ENCODE results near the gene MMEL1.

Gene MMEL1

DNA sequence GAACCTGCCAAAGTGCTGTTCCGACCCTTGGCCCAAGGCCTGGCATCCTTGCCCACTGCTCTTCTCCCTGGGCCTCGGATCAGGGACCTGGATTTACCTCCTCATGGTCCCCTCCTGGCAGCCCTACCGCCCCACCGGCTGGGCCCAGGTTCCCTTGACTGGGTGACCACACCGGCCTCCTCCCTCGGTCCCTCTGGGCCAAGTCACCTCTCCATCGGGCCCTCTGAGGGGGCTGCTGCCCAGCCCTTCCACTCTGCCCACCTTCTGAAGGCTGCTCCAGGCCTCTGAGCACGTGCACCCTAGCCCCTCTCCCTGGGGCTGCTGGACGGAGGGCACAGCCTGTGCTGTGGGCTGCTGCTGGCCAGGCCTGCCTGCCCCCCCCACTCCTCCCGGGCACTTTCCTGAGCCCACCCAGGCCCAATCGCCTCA is 9.3 kb upstream of the MMEL1 start:
- DNase-seq: no peak

DNA sequence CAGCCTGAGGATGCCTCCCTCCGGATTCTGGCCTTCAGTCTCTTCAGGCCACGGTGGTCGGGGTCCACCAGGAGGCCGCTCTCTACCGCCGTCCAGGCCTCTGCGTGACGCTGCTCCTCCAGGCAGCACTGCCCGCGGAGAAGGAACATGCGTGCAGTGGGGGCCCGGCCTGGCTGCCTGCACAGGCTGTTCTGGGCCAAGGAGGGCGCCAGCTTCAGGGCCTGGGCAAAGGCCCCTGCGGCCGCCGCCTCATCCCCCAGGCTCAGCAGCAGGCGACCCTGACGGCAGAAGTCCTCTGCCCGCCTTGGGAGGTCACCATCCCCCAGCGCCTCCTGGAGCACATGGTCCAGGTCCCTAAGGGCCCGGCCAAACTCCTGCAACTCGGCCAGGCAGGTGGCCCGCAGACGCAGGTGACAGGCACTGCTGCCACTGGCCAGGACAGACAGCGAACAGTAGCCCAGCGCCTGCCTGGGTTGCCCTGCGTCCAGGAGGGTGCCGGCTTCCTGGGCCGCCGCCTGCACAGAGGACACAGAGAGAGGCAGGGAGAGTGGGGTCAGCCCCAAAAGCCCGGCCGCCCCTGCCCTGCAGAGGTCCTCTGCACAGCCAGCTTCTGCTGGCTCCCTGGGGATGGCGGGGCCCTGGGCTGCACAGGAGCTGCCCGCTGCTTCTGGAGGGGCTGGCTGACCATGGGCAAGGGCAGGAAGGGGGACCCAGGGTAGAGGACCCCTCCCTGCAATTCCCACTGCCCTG is 8.7 kb upstream of the MMEL1 start:
- DNase-seq: no peak

DNA sequence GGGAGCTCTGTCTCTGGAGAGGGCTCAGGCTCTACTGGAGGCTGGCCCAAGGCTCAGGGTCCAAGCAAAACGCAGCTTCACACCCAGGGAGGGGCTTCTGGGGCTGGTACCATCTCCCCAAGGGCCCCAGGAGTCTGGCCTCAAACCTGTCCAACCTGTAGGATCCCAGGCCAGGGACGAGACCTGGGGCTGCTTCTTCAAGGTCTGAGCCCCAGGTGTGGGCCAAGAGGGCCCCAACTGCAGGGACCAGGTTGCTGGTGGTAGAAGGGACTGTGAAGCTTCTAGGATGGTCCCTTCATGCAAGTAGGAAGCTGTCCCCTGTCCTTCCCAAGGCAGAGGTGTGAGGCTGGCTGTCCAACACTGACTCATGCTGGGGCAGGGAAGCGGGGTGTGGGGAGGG is 7.8 kb upstream of the MMEL1 start:
- DNase-seq: no peak

DNA sequence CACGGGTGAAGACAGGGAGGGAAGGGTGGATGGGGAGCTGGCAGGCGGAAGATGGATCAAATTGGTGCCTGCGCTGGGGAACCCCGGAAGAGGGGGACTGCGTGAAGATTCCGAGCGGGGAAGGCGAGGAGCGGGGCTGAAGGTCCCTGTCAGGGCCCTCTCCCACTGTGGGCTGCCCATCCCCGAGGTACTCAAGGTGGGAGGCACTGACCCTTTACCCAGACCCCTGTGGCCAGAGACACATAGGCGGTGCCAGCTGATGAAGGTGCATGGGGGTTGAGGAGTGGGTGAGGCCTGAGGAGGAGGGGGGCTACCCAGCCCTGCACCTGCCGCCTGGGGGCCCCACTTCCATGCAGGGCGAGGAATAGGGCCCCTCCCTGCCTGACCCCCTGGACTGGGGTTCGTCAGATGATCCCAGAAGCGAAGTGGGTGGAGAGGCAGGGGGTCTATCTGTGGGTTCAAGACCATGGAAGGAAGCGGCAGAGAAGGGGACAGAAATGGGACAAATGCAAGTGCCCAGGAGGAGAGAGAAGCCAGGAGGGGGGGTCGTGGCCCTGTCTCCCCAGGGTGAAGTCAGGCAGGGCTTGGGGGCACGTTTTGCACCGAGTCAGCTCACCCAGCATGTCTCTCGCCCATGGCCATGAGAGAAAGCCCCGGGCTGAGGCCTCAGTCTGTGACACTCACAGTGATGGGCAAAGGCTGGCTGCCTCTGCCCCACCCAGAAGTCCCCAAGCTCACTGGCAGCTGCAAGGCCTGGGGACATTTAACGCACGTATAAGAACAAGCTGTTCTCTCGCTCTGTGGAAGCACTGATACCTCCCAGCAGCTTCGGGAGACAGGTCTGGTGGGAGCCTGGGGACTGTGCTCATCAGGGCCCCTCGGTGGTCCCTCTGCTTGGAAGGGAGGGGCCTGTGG is 7.0 kb upstream of the MMEL1 start:
- no peak for DNase-seq

DNA sequence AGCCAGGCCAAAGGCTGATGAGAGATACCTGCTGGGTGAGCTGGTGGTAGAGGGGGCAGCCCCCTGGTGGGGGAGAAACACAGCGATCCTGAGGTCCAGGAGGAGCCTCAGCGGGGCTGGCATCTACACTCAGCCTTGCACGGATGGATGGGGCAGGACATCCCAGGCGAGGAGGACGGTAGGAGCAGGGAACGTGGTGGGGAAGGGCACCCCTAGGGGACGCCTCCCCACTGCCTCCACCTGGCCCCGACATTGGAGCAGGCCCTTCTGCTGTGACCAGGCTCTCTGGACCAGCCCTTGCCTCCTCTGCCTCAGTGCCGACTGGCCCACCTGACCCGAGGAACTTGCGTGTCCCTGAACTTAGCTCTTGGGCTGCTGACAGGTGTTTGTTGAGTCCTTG is 6.4 kb upstream of the MMEL1 start:
- DNase-seq: no peak

DNA sequence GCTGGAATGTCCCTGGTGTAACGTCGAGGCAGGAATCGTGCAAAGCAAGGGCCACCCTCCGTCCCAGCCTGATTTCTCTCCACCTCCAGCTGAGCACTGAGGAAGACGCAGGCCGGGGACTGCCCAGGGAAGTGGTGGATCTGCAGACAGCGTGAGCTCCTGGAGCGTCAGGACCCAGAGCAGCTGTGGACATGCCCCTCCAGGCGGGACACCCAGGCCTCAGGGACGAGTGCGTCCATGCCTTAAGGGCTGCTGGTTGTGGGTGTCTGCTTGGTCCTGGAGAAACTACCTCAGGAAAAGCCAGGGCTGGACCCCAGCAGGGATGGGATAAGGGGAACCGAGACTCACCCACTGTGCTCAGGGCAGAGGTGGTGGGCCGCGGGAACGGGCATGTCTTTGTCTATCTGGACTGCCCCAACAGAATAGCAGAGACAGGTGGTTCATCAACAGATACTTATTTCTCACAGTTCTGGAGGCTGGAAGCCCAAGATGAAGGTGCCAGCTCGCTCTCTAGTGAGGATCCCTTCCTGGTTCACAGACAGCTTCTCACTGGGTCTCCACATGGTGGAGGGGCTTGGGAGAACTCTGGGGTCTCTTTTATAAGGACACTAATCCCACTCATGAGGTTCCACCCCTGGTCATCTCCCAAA is 5.8 kb upstream of the MMEL1 start:
- no peak for DNase-seq

DNA sequence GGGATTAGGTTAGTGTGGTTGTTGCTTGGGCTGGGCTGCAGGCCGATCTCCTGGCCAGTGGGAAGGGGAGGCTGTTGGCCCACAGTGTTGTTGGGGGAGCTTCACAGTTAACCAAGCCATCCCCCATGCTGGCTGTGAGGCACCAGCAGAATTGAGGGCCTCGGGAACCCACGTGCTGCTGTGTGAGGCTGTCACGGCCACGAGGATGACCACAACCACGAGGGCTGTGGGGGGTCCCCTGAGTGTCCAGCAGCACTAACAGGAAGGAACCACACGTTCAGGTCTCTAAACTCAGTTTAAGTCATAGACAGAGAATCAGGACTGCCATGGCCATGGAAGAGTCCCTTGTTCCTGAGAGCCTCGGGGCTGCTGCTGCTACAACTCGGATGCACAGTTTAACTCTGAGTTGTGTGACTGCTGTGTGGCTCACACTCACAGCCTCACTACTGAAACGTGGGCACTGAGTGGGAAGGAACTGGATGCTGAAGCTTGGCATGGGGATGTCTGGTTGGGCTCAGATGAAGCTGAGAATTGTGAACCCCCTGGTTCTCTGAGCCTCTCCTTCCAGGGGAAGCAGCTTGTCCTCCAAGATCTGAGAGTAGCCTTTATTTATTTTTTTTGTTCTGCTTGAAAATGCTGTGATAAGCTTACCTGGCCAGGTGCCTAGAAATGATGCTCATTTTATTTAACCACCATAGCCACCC is 4.8 kb upstream of the MMEL1 start:
- no peak for DNase-seq

DNA sequence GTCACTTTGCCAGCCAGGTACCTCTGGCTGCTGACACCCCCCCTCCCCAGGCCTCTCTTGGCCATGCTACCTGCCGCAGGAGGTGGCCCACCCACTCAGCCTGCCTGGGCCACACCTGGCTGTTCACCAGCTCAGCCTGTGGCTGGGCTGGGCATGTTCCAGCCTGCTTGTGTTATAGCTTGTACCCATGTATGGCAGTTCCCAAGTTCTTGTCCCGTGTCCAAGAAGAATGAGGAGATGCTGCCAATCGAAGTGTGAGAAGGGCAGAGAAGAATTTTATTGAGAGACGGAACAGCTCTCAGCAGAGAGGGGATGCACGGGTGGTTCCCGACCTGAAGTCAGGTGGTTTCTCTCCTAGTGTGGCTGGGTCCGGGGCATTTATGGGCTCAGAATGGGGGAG is 3.9 kb upstream of the MMEL1 start:
- DNase-seq: no peak

DNA sequence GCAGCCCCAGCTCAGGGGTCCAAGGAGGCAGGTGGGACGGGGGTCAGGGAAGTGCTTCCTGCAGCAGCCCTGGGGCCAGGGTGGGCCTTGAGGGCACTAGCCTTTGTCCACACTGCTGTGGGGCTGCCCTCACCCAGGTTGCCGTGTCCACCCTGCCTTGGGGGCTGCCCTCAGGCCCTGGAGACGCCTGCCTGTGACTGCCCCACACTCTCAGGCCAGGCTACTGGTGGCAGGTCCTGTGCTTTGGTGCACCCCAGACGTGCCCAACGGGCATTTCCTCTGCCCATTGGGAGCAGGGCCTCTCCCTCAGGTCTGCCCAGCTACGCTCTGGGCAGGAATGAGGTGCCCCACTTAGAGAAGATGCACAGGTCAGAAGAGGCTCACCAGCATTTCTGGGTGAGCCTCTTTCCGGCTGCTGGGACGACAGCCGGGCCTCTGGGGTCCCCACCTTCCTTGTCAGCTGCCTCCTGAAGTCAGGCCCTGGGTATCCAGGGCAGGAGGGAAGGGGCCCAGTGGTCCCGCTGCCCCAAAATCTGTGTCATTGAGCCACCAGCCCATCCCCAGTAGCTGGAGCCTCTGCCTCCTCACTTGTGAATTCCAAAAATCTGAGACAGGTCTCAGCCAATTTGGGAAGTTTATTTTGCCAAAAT is 2.7 kb upstream of the MMEL1 start:
- DNase-seq: no peak

DNA sequence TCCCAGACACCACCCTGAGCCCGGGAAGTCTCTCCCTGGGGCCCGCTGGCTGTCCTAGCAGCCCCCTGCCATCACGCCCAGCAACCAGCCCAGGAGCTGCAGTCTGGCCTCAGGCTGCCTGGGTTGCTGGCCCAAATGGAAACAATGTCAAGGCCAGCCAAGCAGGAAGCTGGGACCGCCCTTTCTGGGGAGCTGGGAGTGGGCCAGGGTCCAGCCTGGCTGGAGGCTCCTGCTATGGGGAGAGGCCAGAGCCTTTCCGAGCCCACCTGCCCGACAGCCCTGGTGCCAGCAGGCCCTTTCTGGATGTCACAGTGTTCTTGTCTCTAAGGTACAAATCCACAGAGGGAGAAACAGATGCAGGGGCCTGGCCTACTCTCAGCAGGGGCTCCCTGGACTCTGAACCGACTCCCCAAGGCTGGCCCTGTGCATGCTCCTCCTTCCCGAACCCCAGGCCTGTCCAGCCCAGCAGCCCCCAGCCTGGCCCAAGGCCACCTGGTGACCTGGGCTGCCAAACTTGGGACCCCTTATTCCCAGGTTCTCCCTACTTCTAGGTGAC is 1.2 kb upstream of the MMEL1 start:
- no peak for DNase-seq

DNA sequence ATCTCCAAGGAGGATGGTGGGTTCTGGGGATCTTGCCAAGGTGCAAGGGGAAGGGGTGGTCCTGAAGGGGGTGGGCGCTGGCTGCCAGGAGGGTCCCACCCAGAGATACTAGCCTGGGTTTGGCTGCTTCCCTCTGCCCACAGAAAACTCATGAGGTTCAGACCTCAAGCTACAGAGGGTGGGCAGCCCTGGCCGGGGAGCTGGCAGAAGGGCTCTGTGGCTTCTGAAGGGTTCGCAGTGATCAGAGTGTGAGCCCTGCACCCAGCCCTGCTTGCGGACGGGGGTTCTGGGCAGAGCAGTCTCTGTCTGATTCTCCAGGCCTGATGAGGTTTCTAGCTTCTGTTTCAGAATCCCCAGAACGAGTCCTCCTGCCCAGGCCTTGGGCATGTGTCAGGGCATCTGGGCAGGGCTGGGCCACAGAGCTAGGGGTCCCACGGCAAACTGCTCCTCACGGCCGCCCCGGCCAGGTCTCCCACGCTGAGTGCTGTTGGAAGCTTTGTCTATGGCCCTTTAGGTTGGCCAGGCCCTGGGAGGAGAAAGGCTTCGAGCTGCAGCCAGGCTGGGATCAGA is 635 bp upstream of the MMEL1 start:
- DNase-seq: no peak

DNA sequence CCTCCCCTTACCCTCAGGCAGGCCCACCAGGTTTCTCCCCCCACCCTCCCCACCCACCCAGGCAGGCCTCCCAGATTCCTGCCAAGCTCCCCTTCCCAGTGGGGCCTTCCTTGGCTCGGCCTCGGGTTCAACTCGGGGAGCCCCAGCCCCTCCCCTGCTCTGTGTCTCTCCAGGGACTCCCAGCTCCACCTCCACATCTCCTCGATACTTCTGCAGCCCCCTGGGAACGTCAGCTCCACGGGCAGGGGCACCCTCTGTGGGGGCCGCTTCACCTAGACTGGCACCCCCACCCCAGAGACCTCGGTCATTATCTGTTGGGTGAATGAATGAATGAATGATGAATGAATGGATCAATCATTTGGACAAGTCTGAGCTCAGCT is 775 bp downstream of the MMEL1 start:
- DNase-seq: no peak

DNA sequence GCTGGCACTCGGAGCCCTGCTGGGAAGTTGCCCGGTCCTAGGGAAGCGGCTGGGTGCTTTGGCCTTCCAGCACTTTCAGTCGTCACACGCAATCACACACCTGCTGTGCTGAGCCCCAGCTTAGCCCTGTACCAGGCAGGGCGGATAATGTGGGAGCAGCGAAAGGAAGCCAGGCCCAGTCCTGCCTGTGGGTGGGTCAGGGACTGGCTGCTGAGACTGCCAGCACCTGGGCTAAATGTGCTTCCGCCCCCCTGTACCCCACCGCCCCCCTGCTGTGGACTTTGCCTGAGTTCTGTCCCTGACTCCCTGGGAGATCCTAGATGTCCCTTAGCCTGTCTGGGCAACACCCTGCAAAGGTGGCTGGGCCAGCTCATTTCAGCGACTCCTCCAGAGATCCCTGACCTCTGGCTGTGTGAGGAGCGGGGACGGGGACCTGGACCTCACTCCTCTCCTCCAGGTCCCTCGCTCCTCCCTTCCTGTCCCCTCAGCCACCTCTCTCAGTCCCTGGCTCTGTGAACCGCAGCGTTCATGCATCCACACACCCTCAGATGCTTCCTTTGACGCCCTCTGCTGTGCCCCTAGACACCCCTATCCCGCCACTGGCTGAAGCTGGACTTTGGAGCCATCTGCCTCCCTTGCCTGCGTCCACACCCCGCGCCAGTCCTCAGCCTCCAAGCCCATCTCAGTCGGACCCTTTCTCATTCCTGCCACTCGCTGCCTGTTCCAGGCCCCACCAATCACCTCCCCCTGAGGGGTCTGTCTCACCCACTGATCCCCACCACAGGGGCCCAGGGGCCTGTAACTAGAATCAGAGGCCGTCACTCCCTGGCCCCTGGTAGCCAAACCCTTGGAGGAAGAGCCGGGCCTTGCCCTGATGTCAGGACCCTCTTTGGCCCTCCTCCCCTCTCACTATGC is 1.4 kb downstream of the MMEL1 start:
- no peak for DNase-seq

DNA sequence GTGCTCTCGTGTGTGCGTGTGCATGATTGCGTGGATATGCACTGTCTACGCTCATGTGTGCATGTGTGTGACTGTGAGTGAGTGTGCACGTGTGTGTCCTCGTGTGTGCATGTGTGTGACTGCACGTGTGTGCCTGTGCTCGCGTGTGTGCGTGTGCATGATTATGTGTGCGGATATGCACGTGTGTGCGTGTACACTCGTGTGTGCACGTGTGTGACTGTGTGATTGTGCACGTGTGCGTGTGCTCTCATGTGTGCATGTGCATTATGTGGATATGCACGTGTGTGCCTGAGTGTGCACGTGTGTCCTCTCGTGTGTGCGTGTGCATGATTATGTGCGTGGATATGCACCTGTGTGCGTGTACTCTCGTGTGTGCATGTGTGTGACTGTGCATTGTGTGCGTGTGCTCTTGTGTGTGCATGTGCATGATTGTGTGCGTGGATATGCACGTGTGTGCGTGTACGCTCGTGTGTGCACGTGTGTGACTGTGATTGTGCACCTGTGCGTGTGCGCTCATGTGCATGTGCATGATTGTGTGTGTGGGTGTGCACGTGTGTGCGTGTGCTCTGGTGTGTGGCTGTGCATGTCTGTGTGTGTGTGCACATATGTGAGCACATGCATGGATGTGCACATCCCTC is 2.2 kb downstream of the MMEL1 start:
- no peak for DNase-seq

DNA sequence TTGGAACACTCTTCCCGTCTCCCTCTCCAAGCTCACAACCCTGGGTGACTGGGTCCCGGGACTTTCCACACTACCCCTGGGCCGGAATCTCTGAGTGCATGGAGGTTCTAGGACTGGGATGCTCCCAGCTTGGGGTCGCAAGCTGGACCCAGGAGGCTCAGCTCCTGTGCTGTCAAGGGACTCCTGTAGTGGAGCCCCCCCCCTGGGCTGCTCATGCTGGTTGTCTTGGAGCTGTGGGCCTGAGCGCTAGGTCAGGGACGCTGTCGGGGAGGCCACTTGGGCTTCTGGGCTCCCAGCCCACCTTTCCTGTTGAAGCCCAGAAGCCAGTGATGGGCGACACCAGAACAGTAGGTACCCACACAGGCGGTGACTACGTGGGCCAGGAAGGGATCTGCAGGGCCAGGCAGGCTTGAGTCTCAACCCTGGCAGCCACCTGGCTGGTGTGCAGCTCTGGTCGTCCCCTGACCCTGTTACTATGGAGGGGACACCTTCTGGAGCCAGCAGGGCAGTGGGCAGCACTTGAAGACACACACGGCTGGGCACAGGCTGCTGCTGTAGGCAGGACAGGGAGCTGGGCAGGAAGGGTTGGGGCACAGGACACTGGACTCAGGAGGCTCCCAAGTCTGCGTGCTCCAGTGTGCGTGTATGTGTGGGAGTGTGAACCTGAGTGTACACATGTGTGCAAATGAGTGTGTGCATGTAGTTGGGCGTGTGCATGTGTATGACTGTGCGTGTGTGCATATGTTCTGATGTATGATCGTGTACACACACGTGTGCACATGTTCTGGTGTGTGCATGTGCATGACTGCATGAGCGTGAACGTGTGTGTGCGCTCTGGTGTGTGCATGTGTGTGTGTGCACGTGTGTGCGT is 3.0 kb downstream of the MMEL1 start:
- no peak for DNase-seq

DNA sequence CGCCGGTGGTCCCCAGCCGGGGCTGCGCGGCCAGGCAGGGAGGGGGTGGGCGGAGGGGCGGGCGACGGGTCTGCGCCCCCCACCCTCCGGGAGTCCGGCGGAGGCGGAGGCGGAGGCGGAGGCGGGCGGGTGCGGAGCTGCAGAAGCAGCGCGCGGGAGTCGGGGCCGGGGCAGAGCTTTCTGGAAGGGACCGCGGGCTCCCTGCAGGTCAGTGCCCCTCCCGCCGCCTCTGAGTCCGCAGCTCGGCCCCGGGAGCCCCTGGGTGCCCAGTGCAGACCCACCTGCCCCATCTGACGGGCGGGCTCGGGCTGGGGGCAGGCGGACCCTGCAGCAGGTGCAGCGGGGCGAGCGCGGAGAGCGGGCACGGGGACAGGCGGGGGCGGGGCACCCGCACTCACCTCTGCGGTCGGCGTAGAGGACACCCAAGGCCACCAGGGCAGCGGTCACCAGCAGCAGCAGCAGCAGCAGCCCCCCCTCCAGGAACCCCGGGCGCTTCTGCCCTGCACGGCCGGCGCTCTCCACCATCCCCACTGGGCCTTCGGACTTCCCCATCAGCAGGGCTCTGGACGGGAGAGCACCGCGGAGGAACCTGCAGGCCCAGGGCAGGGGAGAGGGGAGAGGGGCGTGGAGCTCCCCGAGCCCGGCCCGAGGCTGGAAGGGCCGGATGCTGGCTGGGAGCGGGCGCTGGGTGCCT is 3.7 kb downstream of the MMEL1 start:
- no peak for DNase-seq

DNA sequence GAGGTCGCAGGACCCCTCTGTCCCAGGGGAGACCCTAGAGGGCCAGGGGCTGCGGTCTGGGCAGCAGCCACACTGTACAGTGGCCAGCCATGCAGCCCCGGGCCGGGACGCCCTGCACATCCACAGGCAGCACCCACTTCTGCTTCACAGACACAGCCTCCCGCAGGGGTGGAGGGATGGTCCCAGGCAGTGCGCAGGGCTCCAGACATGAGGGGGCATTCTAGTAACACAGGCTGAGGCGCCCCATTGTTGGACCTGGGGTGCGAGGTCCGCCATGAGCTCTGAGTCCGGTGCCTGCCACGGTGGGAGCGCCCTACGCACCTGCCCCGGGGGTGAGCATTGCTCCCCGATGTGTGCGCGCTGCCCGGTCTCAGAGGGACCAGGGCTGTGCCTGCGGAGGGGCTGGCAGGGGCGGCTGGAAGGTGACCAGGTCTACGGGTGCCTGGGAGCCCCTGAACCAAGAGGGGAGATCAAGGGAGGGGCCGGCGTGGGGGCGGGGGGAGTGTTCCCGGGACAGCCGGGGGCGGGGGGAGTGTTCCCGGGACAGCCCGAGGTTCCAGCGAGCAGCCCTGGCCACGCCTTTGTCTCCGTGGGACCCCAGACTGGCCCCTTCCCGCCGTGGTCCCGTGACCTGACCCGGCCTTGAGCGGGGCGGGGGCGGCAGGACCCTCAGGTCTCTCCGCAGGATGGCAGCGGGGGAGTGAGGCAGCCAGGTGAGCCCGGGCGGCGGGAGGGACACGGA is 4.5 kb downstream of the MMEL1 start:
- DNase-seq: no peak

DNA sequence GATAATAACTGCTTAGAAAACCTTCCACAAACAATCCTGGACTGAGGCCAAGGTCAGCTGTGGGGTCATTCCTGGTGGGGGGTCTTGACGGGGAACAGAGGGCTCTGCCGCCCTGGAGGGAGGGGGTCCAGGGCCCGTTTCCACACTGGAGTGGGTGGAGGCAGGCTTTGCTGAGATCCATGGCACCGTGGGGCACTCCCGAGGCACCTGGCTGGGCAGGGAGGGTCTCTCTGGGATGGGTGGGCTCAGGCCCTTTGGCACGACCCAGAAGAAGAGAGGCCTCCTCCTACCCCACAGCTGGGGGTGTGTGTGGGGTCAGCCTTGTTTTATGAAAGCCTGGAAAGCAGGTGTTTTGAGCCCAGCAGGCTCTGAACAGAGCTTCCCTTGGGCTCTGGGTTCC is 5.1 kb downstream of the MMEL1 start:
- no peak for DNase-seq

Data from inflammatory macrophage treated with lipopolysaccharide for 1 hour (primary cell).